Ectodermal cell (in vitro differentiated cells): ENCODE measurements around the gene NEU4.

Source experiments
- H3K27ac ChIP-seq: 2 replicates; pipeline ENCODE4 v1.7.0; 2013; ENCODE audit warnings: mild to moderate bottlenecking, low read depth, low read length; ENCODE audit not compliant: insufficient read depth, poor library complexity, severe bottlenecking
- H3K27me3 ChIP-seq: 2 replicates; pipeline ENCODE4 v1.7.0; 2013; ENCODE audit warnings: mild to moderate bottlenecking, low read length; ENCODE audit not compliant: insufficient read depth, control insufficient read depth, poor library complexity, severe bottlenecking
- H3K36me3 ChIP-seq: one replicate; pipeline ENCODE4 v1.7.0; 2013; ENCODE audit warnings: low read length; ENCODE audit not compliant: control insufficient read depth, insufficient read depth
- H3K4me1 ChIP-seq: one replicate; pipeline ENCODE4 v1.7.0; 2013; ENCODE audit warnings: low read length; ENCODE audit not compliant: control insufficient read depth, insufficient read depth
- H3K4me3 ChIP-seq: 2 replicates; pipeline ENCODE4 v1.7.0; 2013; ENCODE audit warnings: low read depth, low read length, control low read depth; ENCODE audit not compliant: insufficient read depth
- H3K9me3 ChIP-seq: 2 replicates; pipeline ENCODE4 v1.7.0; 2013; ENCODE audit warnings: mild to moderate bottlenecking, low read length, moderate library complexity; ENCODE audit not compliant: control insufficient read depth
- WGBS, 2 experiments: methylation state at CpG; one replicate each; pipeline ENCODE4 v1.1.7; 2013; ENCODE audit warnings: missing lambda C conversion rate in 2 of 2; 5-methylcytosine and 5-hydroxymethylcytosine counted together

Gene NEU4

GRCh38 chr2:241768251-241768711, 40.7 kb upstream of the NEU4 start:
- WGBS, 2 experiments: 92 to 93% methylated on average over 29 of the region's 29 CpGs

DNA sequence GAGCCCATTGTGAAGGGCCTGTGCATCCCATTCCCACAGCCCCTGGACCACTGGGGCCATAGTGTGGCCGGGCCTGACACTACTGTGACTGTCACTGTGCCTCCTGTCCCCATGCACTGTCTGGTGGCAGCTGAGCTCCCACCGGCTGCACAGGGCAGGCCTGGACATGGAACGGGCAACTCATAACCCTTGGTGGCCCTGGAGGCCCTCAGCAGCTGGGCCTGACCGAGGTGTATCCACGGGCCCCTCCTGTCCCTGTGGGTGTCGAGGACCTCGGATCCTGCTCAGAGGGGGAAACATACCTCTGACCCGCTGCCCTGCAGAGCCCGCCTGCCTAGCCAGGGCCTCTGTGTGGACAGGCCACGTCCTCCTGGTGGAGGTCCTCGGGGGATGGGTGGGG, 40.1 kb upstream of the NEU4 start:
- no peaks in the 10 kb centered on the region for H3K9me3 ChIP-seq
- 92 to 96% methylated on average over 11 of the region's 11 CpGs for WGBS, 2 experiments
- peaks cover 21% of the 10 kb centered on the region for H3K4me1 ChIP-seq
- H3K27me3 ChIP-seq: no peaks in the 10 kb centered on the region
- no peak overlapping the region for H3K4me3 ChIP-seq
- no peaks in the 10 kb centered on the region for H3K36me3 ChIP-seq
- no peak overlapping the region for H3K27ac ChIP-seq

More at GRCh38 chr2:241768251-241768711, 40.7 kb upstream of the NEU4 start:
- Histone ChIP-seq H3K27ac (no peak overlapping the region), H3K36me3 (no peaks in the 10 kb centered on the region), H3K4me3 (no peak overlapping the region), H3K9me3 (no peaks in the 10 kb centered on the region), H3K4me1 (peaks cover 21% of the 10 kb centered on the region), H3K27me3 (no peaks in the 10 kb centered on the region)

DNA sequence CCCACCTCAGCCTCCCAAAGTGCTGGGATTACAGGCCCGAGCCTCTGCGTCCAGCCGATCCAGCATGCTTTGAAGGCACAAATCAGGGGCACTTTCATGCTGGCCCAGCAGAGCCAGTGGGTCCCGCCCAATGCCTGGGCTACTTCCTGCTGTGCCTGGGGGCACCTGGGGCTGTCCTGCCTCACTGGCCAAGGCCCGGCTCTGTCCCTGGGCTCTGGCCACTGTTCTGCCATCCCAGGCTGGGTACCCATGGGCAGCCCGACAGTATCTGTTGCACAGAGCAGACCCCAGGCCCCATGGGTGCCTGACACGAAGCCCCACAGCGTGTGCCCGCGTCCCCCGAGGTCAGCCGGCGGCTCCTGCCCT, 39.2 kb upstream of the NEU4 start:
- no peaks in the 10 kb centered on the region for H3K9me3 ChIP-seq
- no peaks in the 10 kb centered on the region for H3K36me3 ChIP-seq
- WGBS, 2 experiments: 94% methylated on average over 13 of the region's 13 CpGs
- H3K27ac ChIP-seq: no peak overlapping the region
- no peaks in the 10 kb centered on the region for H3K27me3 ChIP-seq
- H3K4me3 ChIP-seq: no peak overlapping the region
- H3K4me1 ChIP-seq: peaks cover 15% of the 10 kb centered on the region

DNA sequence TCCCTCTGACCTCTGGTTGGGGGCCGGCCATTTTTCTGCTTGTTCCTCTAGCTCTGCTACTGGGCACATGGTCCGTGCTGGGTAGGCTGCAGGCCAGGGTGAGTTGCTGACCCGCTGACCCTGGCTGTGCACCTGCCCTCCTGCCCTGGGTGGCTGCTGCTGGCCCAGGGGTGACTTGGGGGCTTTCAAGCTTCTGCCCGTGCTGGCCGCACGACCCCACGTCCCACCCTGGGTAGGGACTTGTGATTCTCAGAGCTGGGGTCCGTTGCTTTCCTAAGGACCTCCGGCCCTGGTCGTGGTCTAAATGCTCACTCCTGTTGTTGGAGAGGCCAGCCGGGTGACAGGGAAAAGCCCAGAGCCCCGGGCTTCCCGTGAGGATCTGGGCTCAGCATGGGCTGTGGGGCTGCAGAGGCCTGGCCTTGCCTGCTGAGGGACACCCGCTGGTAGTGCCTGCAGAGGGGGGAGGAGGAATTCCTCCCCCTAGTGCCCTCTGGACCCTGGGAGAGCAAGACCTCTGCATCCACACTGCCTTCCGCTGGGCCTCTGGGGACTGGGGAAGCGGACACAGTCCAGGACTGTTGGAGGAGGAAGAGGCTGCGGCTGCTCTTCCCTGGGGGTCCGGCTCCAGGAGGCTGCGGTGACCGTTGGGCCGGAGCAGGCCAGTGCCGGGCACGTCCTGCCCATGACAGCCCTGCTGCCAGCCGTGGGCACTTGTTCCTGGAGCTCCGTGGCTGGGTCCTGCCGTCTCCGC, 38.6 kb upstream of the NEU4 start:
- Histone ChIP-seq H3K4me3 (no peak overlapping the region), H3K27me3 (no peaks in the 10 kb centered on the region), H3K36me3 (no peaks in the 10 kb centered on the region), H3K4me1 (peaks cover 13% of the 10 kb centered on the region), H3K27ac (peak overlapping the region; percentile 87), H3K9me3 (no peaks in the 10 kb centered on the region)
- WGBS, 2 experiments: 77% methylated on average over 27 of the region's 27 CpGs

- Histone ChIP-seq H3K4me1 (peaks cover 13% of the 10 kb centered on the region), H3K36me3 (no peaks in the 10 kb centered on the region), H3K9me3 (no peaks in the 10 kb centered on the region), H3K4me3 (no peak overlapping the region), H3K27me3 (no peaks in the 10 kb centered on the region), H3K27ac (peak overlapping the region; percentile 87)
- WGBS, 2 experiments: 94 to 95% methylated on average over 12 of the region's 12 CpGs
Measured at GRCh38 chr2:241770936-241771285, 38.1 kb upstream of the NEU4 start.

DNA sequence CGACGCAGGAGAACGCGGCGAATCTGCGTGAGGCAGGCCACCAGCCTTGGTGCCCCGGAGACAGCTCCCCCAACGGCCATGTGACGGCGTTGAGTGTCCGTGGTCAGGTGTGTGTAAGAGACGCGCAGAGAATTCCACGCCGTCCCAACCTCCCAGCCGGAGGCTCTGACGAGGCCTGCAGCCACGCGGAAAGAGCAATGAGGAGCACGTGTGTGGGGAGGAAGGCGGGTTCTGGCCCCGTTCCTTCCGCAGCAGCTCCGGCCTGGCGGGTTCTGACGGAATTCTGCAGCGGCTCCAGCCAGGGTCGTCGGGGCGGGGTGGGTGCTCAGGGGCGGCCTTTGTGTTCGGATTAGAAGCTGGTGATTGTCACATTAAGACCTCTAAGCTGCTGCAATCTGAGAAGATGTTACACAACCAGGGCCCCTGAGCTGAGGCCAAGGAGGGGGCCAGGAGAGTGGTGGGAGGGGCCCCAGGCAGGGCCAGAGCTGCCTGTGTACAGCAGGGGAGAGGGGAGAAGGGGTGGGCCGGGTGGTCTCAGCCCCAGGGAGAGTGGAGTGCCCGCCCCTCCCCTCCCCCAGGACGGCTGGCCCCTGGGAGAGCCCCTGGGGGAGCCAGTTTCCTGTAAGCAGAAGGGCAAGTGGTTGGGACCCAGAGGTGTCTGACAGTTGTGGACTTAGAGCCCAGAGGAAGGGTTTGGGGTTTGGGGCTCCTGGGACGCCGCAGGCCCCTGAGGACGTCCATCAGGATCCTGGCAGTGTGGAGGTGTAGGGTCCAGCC, 37.5 kb upstream of the NEU4 start:
- Histone ChIP-seq H3K9me3 (no peaks in the 10 kb centered on the region), H3K36me3 (no peaks in the 10 kb centered on the region), H3K27me3 (no peaks in the 10 kb centered on the region), H3K4me3 (no peak overlapping the region), H3K27ac (peak overlapping the region; percentile 87), H3K4me1 (peaks cover 13% of the 10 kb centered on the region)
- 61 to 70% methylated on average over 38 of the region's 38 CpGs for WGBS, 2 experiments

GRCh38 chr2:241772063-241772499, 36.9 kb upstream of the NEU4 start:
- Histone ChIP-seq H3K27ac (peak overlapping the region; percentile 87), H3K4me3 (no peak overlapping the region), H3K36me3 (no peaks in the 10 kb centered on the region), H3K4me1 (peaks cover 16% of the 10 kb centered on the region), H3K9me3 (no peaks in the 10 kb centered on the region), H3K27me3 (no peaks in the 10 kb centered on the region)
- WGBS, 2 experiments: 65 to 69% methylated on average over 8 of the region's 9 CpGs

DNA sequence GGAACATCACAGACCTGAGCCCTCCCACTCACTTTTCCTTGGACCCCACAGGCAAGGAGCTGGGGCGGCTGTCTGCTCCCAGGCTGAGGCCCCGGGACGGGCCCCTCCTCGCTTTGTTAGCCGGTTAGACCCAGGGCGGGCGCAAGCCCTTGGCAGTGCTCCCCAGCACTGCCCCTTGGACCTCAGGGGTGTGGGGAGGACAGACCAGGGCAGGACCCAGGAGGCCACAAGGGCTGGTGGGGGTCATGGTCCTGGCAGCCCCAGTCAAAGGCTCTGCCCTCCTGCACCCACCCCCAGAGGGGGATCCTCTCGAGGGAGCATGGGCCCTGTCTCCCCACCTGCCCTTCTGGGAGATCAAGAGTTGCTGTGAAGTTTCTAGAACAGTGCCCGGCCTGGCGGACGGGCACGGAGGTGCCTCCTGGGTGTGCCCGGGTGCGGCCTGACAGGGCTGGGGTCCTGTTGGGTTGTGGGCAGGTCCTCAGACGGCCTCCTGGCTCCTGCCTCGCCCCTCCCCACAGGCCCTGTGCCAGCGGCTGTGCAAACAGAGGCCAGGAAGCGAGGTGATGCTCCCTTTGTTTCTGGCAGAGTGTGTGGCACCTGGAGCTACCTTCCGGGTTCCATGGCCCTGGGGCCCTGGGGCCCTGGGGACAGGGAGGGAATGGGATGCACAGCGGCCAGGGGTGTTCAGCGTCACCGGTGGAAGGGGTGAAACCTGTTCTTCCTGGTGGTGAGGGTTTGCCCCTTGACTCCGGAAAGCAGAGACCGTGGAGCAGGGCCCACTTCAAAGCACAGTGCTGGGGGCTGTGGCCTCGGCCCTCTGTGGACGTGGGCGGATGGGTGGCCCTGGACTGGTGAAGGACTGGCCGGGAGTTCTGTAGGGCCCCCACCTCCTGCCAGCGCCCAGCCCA, 35.2 kb upstream of the NEU4 start:
- Histone ChIP-seq H3K4me3 (no peak overlapping the region), H3K4me1 (peaks cover 28% of the 10 kb centered on the region), H3K27ac (no peak overlapping the region), H3K9me3 (no peaks in the 10 kb centered on the region), H3K27me3 (no peaks in the 10 kb centered on the region), H3K36me3 (no peaks in the 10 kb centered on the region)
- 92 to 93% methylated on average over 29 of the region's 29 CpGs for WGBS, 2 experiments

- H3K36me3 ChIP-seq: no peaks in the 10 kb centered on the region
- H3K4me3 ChIP-seq: no peak overlapping the region
- H3K9me3 ChIP-seq: no peaks in the 10 kb centered on the region
- WGBS, 2 experiments: 90 to 91% methylated on average over 40 of the region's 40 CpGs
- no peaks in the 10 kb centered on the region for H3K27me3 ChIP-seq
- no peak overlapping the region for H3K27ac ChIP-seq
- peaks cover 28% of the 10 kb centered on the region for H3K4me1 ChIP-seq
Measured at GRCh38 chr2:241774419-241775222, 34.4 kb upstream of the NEU4 start.
